HEK293 (cell line): Measurements from ENCODE around the gene RGS8.

Source experiments
- CTCF ChIA-PET: fragments of 350-600 bp; formaldehyde crosslinking; extraction: SDS; loops from one replicate; lab custom pipeline; 2021; ENCODE audit warnings: antibody characterized with exemption; lab: Yijun Ruan, JAX
- POLR2A ChIA-PET: fragments of 300-600 bp; formaldehyde crosslinking; extraction: SDS; loops from one replicate; lab custom pipeline; 2020; ENCODE audit warnings: antibody characterized with exemption, inconsistent platforms; lab: Yijun Ruan, JAX
- H3K27ac ChIP-seq: fragments of 200-500 bp; sonication (Bioruptor generic); 2 replicates; pipeline ENCODE4 v1.5.1; 2014; ENCODE audit warnings: low read depth, low read length, control low read depth, inconsistent platforms; ENCODE audit errors: extremely low read depth
- H3K36me3 ChIP-seq, 2 experiments: fragments of 200-500 bp in 1 of 2; sonication (Bioruptor generic) in 1 of 2; 1 replicate in 1 of 2; 2 replicates in 1 of 2; pipeline ENCODE4 v1.5.1; 2014 to 2017; ENCODE audit warnings: inconsistent platforms in 2 of 2, low read length in 2 of 2; ENCODE audit not compliant: control insufficient read depth in 2 of 2, insufficient read depth in 1 of 2
- H3K4me1 ChIP-seq: fragments of 200-500 bp; sonication (Bioruptor generic); 2 replicates; pipeline ENCODE4 v1.5.1; 2014; ENCODE audit warnings: mild to moderate bottlenecking, low read length, inconsistent platforms; ENCODE audit not compliant: control insufficient read depth, insufficient read depth
- H3K4me3 ChIP-seq: 2 replicates; pipeline ENCODE4 v1.5.1; 2011; ENCODE audit warnings: low read depth, mild to moderate bottlenecking, control low read depth, low read length, moderate library complexity
- H3K9me3 ChIP-seq: fragments of 200-500 bp; sonication (Bioruptor generic); 2 replicates; pipeline ENCODE4 v1.5.1; 2014; ENCODE audit warnings: low read depth, low read length, inconsistent platforms; ENCODE audit not compliant: control insufficient read depth, insufficient read depth
- HOXC10 ChIP-seq: sonication (generic); formaldehyde crosslinking; IDR thresholded peaks from 2 replicates; pipeline ENCODE4 v1.8.1; 2023; ENCODE audit warnings: mild to moderate bottlenecking, missing genetic modification reagents
- KLF9 ChIP-seq: fragments of 450-650 bp; formaldehyde crosslinking; IDR thresholded peaks from 2 replicates; pipeline ENCODE4 v1.5.1; 2016; ENCODE audit warnings: missing biosample characterization, missing genetic modification characterization, low read depth
- PRDM1 ChIP-seq: fragments of 450-650 bp; formaldehyde crosslinking; IDR thresholded peaks from 2 replicates; pipeline ENCODE4; 2016; ENCODE audit warnings: missing biosample characterization, missing genetic modification characterization
- SCRT2 ChIP-seq: fragments of 450-650 bp; formaldehyde crosslinking; IDR thresholded peaks from 2 replicates; pipeline ENCODE4 v1.5.1; 2016; ENCODE audit warnings: missing biosample characterization, missing genetic modification characterization
- SP3 ChIP-seq: fragments of 450-650 bp; formaldehyde crosslinking; IDR thresholded peaks from 2 replicates; pipeline ENCODE4 v1.5.1; 2016; ENCODE audit warnings: missing biosample characterization, missing genetic modification characterization
- ZBTB17 ChIP-seq: fragments of 450-650 bp; formaldehyde crosslinking; IDR thresholded peaks from 2 replicates; pipeline ENCODE4 v1.5.1; 2016; ENCODE audit warnings: missing biosample characterization, missing genetic modification characterization
- ZBTB8A ChIP-seq: fragments of 450-650 bp; formaldehyde crosslinking; IDR thresholded peaks from 2 replicates; pipeline ENCODE4 v1.5.1; 2016; ENCODE audit warnings: missing biosample characterization, missing genetic modification characterization
- ZFP37 ChIP-seq: fragments of 450-650 bp; formaldehyde crosslinking; IDR thresholded peaks from 2 replicates; pipeline ENCODE4 v1.5.1; 2016; ENCODE audit warnings: missing biosample characterization, missing genetic modification characterization
- ZIC2 ChIP-seq: fragments of 450-650 bp; formaldehyde crosslinking; IDR thresholded peaks from 2 replicates; pipeline ENCODE4 v1.5.1; 2016; ENCODE audit warnings: missing biosample characterization, missing genetic modification characterization
- ZNF138 ChIP-seq: fragments of 450-650 bp; formaldehyde crosslinking; IDR thresholded peaks from 2 replicates; pipeline ENCODE4 v1.5.1; 2016; ENCODE audit warnings: missing biosample characterization, missing genetic modification characterization, borderline replicate concordance
- ZNF16 ChIP-seq: fragments of 450-650 bp; formaldehyde crosslinking; IDR thresholded peaks from 2 replicates; pipeline ENCODE4 v1.5.1; 2016; ENCODE audit warnings: low read depth, missing biosample characterization, missing genetic modification characterization
- ZNF221 ChIP-seq: fragments of 450-650 bp; formaldehyde crosslinking; IDR thresholded peaks from 2 replicates; pipeline ENCODE4 v1.5.1; 2017; ENCODE audit warnings: missing biosample characterization, missing genetic modification characterization, borderline replicate concordance
- ZNF292 ChIP-seq: fragments of 450-650 bp; formaldehyde crosslinking; IDR thresholded peaks from 2 replicates; pipeline ENCODE4 v1.5.1; 2016; ENCODE audit warnings: low read depth, missing biosample characterization, missing genetic modification characterization, borderline replicate concordance
- ZNF558 ChIP-seq: fragments of 450-650 bp; formaldehyde crosslinking; IDR thresholded peaks from 2 replicates; pipeline ENCODE4 v1.5.1; 2016; ENCODE audit warnings: missing biosample characterization, missing genetic modification characterization
- ZNF585B ChIP-seq: fragments of 450-650 bp; formaldehyde crosslinking; IDR thresholded peaks from 2 replicates; pipeline ENCODE4 v1.5.1; 2016; ENCODE audit warnings: missing biosample characterization, missing genetic modification characterization
- ZNF596 ChIP-seq: fragments of 450-650 bp; IDR thresholded peaks from 2 replicates; pipeline ENCODE4 v1.5.0; 2018; ENCODE audit warnings: missing biosample characterization, mild to moderate bottlenecking, missing genetic modification characterization, moderate library complexity
- ZNF610 ChIP-seq: fragments of 450-650 bp; formaldehyde crosslinking; IDR thresholded peaks from 2 replicates; pipeline ENCODE4 v1.5.1; 2016; ENCODE audit warnings: missing biosample characterization, missing genetic modification characterization, borderline replicate concordance
- ZNF677 ChIP-seq: fragments of 450-650 bp; IDR thresholded peaks from 2 replicates; pipeline ENCODE4 v1.5.0; 2018; ENCODE audit warnings: missing biosample characterization, mild to moderate bottlenecking, missing genetic modification characterization, moderate library complexity
- ZNF701 ChIP-seq: fragments of 450-650 bp; formaldehyde crosslinking; IDR thresholded peaks from 2 replicates; pipeline ENCODE4 v1.5.1; 2016; ENCODE audit warnings: missing biosample characterization, missing genetic modification characterization
- ZNF76 ChIP-seq: fragments of 450-650 bp; formaldehyde crosslinking; IDR thresholded peaks from 2 replicates; pipeline ENCODE4; 2016; ENCODE audit warnings: low read depth, missing biosample characterization, missing genetic modification characterization, borderline replicate concordance
- ZSCAN30 ChIP-seq: fragments of 450-650 bp; IDR thresholded peaks from 2 replicates; pipeline ENCODE4 v1.5.1; 2018; ENCODE audit warnings: missing biosample characterization, mild to moderate bottlenecking, missing genetic modification characterization, moderate library complexity
- TF ChIP-seq, protein P1 (sequence below): fragments of 450-650 bp; formaldehyde crosslinking; IDR thresholded peaks from 2 replicates; pipeline ENCODE4 v1.5.1; 2017; ENCODE audit warnings: missing biosample characterization, missing genetic modification characterization
- TF ChIP-seq, protein P2 (sequence below): fragments of 450-650 bp; IDR thresholded peaks from 2 replicates; pipeline ENCODE4 v1.5.1; 2018; ENCODE audit warnings: missing biosample characterization, missing genetic modification characterization
- TF ChIP-seq, protein P3 (sequence below): fragments of 450-650 bp; formaldehyde crosslinking; IDR thresholded peaks from 2 replicates; pipeline ENCODE4 v1.5.0; 2017; ENCODE audit warnings: missing biosample characterization, missing genetic modification characterization, borderline replicate concordance

Gene RGS8

DNA sequence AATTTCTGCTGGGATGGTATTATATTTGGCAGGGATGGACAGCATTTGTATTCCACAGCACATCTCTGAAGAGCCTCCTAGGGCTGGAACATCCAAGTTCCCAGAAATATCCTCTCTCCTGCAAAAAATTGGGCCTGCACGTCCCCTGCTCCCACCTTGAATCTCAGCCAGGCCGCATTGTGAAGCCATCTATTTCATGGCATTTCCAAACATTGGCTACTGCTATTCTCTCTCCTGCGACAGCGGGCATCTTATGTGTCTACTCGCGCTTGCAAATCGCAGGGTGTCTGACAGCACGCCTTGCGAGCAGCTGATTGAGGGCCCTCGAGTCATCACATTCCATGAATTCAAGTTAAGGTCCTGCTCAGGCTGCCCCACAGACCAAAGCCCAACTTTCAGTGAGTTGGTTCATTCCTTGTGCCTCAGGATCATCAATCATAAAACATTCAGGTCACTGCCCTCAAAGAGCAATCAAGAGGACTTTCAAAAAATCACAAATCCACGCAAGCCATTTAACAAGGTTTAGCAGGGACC lies 15.8 kb downstream of the RGS8 start:
- POLR2A ChIA-PET: no interaction called here
- Histone ChIP-seq H3K4me3 (no peak overlapping the region), H3K4me1 (no peaks in the 10 kb centered on the region), H3K27ac (no peak overlapping the region), H3K9me3 (no peaks in the 10 kb centered on the region), H3K36me3 (no peaks in the 10 kb centered on the region)
- CTCF ChIA-PET: interaction anchor here (0.6 kb wide), 1 partner anchor 505 kb away, joined by 4 read pairs; no protein-coding TSS in a partner anchor
- no peak for TF ChIP-seq ZNF16
- TF ChIP-seq ZNF585B (tag by site-specific recombination): no peak
- no peak for TF ChIP-seq SP3
- TF ChIP-seq HOXC10: no peak
- TF ChIP-seq ZFP37 (tag by site-specific recombination): no peak
- no peak for TF ChIP-seq ZNF610 (tag by site-specific recombination)
- no peak for TF ChIP-seq SCRT2 (tag by site-specific recombination)
- no peak for TF ChIP-seq KLF9 (tag by site-specific recombination)
- TF ChIP-seq ZNF558: no peak
- TF ChIP-seq ZBTB8A: no peak
- TF ChIP-seq ZNF76 (tag by site-specific recombination): no peak
- TF ChIP-seq ZNF138 (tag by site-specific recombination): no peak
- no peak for TF ChIP-seq ZSCAN30 (tag by site-specific recombination)
- no peak for TF ChIP-seq ZNF677 (tag by site-specific recombination)
- TF ChIP-seq ZNF701 (tag by site-specific recombination): no peak
- TF ChIP-seq, protein P1, sequence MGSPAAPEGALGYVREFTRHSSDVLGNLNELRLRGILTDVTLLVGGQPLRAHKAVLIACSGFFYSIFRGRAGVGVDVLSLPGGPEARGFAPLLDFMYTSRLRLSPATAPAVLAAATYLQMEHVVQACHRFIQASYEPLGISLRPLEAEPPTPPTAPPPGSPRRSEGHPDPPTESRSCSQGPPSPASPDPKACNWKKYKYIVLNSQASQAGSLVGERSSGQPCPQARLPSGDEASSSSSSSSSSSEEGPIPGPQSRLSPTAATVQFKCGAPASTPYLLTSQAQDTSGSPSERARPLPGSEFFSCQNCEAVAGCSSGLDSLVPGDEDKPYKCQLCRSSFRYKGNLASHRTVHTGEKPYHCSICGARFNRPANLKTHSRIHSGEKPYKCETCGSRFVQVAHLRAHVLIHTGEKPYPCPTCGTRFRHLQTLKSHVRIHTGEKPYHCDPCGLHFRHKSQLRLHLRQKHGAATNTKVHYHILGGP (tag by site-specific recombination): no peak

DNA sequence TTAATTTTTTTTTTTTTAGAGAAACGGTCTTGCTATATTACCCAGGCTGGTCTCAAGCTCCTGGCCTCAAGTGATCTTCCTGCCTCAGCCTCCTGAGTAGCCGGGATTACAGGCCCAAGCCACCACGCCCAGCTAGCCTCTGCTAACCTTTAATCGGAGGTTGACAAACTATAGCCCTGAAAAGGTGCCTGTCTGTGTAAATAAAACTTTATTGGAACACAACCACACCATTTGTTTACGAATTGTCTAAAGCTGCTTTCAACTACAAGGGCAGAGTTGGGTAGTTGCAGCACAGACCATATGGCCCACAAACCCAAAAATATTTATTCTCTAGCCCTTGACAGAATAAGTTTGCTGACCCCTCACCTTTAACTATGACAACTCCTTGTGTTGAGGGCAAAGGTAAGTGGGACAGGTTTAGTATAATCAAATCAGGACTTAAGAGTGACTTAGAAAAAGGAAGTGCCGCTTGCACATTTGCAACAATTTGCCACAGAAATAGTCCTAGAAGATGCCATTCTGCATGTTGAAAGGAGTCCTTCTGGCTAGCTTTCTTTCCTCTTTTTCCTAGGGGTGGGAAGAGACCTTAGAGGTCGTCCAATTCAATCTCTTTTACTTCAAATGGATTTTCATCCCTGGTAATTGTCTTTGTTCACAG lies 16.4 kb downstream of the RGS8 start:
- Histone ChIP-seq H3K27ac (no peak overlapping the region), H3K4me1 (no peaks in the 10 kb centered on the region), H3K36me3 (no peaks in the 10 kb centered on the region), H3K9me3 (no peaks in the 10 kb centered on the region), H3K4me3 (no peak overlapping the region)
- CTCF ChIA-PET: interaction anchor here (1.5 to 1.6 kb wide), 2 partner anchors 13 to 117 kb away, joined by 3 to 4 read pairs; no protein-coding TSS in a partner anchor
- TF ChIP-seq PRDM1 (no peak), ZFP37 (tag by site-specific recombination) (no peak)
- POLR2A ChIA-PET: no interaction called here

DNA sequence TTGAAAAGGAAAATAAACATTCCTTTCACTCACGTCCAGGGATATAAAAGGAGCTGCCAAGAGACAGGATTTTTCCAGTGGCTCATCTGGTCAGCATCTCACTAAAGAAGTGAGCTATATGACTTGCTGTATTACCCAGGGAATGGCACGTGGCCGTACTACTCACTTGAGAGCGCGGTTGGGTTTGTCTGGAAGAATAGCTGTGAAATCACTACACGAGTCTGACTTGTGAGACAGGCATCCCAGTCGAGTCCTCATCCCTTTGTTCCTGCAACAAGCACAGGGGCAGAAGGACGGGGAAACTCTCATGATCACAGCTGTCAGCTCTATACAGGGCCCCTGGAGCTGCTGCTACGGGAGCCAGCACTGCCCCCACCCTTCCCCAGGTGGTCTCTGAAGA lies 17.7 kb downstream of the RGS8 start:
- CTCF ChIA-PET: interaction anchor here (0.6 to 1.6 kb wide), 6 partner anchors 11 to 118 kb away, joined by 3 to 9 read pairs (median 3); no protein-coding TSS in a partner anchor
- H3K9me3 ChIP-seq: no peaks in the 10 kb centered on the region
- no peak for TF ChIP-seq ZIC2 (tag by site-specific recombination)
- no peak for TF ChIP-seq ZNF221 (tag by site-specific recombination)
- TF ChIP-seq, protein P2, sequence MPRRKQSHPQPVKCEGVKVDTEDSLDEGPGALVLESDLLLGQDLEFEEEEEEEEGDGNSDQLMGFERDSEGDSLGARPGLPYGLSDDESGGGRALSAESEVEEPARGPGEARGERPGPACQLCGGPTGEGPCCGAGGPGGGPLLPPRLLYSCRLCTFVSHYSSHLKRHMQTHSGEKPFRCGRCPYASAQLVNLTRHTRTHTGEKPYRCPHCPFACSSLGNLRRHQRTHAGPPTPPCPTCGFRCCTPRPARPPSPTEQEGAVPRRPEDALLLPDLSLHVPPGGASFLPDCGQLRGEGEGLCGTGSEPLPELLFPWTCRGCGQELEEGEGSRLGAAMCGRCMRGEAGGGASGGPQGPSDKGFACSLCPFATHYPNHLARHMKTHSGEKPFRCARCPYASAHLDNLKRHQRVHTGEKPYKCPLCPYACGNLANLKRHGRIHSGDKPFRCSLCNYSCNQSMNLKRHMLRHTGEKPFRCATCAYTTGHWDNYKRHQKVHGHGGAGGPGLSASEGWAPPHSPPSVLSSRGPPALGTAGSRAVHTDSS (tag by site-specific recombination): no peak
- TF ChIP-seq ZNF292 (tag by site-specific recombination): no peak
- TF ChIP-seq ZBTB17: 0 out of 2 replicates have a peak, but pooled peaks have one; percentile 23
- TF ChIP-seq, protein P3, sequence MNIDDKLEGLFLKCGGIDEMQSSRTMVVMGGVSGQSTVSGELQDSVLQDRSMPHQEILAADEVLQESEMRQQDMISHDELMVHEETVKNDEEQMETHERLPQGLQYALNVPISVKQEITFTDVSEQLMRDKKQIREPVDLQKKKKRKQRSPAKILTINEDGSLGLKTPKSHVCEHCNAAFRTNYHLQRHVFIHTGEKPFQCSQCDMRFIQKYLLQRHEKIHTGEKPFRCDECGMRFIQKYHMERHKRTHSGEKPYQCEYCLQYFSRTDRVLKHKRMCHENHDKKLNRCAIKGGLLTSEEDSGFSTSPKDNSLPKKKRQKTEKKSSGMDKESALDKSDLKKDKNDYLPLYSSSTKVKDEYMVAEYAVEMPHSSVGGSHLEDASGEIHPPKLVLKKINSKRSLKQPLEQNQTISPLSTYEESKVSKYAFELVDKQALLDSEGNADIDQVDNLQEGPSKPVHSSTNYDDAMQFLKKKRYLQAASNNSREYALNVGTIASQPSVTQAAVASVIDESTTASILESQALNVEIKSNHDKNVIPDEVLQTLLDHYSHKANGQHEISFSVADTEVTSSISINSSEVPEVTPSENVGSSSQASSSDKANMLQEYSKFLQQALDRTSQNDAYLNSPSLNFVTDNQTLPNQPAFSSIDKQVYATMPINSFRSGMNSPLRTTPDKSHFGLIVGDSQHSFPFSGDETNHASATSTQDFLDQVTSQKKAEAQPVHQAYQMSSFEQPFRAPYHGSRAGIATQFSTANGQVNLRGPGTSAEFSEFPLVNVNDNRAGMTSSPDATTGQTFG (tag by site-specific recombination): no peak
- no peak for TF ChIP-seq ZNF596 (tag by site-specific recombination)
- TF ChIP-seq, all 188 proteins: peak for 1
- Histone ChIP-seq H3K4me3 (no peak overlapping the region), H3K36me3 (no peaks in the 10 kb centered on the region), H3K4me1 (no peaks in the 10 kb centered on the region), H3K27ac (no peak overlapping the region)
- POLR2A ChIA-PET: no interaction called here
